ENCODE data around the gene NUMB. TPM values are rescaled to one million over a fixed set of nuclear protein-coding genes. Genes with fewer than 3 reads are reported as not detected.

Gene NUMB
- total and polyA plus RNA-seq, 2 of the 4 experiments (the other 2 are of a cell fraction): 45.9 to 114 TPM

GRCh38 chr14:73370561-73370960, 87.8 kb downstream of the NUMB start:
- Histone ChIP-seq H3K23ac (ENCODE audit: low read depth, low read length) (no peak overlapping the region), H2BK20ac (ENCODE audit: low read depth, low read length) (no peak overlapping the region), H4K8ac (ENCODE audit: low read depth in 2 of 2, low read length in 2 of 2) (no peak overlapping the region), H3K18ac (ENCODE audit: low read depth, low read length) (no peak overlapping the region), H2BK15ac (ENCODE audit: low read depth, low read length) (no peak overlapping the region), H3K9me1 (ENCODE audit: insufficient read depth, low read length) (peaks cover 3% of the 10 kb centered on the region; the same call in 1 of the 2 replicates), H2BK120ac (ENCODE audit: low read depth, low read length) (no peak overlapping the region), H3K9me3 (ENCODE audit: control insufficient read depth, insufficient read depth, low read length) (no peaks in the 10 kb centered on the region), H2AK5ac (ENCODE audit: low read depth, low read length) (no peak overlapping the region), H3K27me3 (ENCODE audit: control insufficient read depth, insufficient read depth, low read length) (no peaks in the 10 kb centered on the region), H2BK5ac (ENCODE audit: low read depth, low read length, poor library complexity, severe bottlenecking) (no peak overlapping the region), H3K36me3 (ENCODE audit: control insufficient read depth, insufficient read depth, low read length) (peaks cover 3% of the 10 kb centered on the region), H3K9ac (ENCODE audit: low read depth, low read length) (no peak overlapping the region), H2AFZ (replicated peaks; ENCODE audit: low read length, poor library complexity) (no peak overlapping the region), H4K5ac (ENCODE audit: low read depth, low read length) (no peak overlapping the region), H4K91ac (ENCODE audit: insufficient read depth, low read depth, low read length) (no peak overlapping the region), H4K20me1 (ENCODE audit: insufficient read depth, low read length) (peaks cover 30% of the 10 kb centered on the region; the same call in 1 of the 2 replicates), H3K14ac (replicated peaks; ENCODE audit: low read depth, low read length) (no peak overlapping the region), H3K4me1 (ENCODE audit: control insufficient read depth, insufficient read depth, low read length) (no peaks in the 10 kb centered on the region), H3K4me2 (ENCODE audit: low read depth, low read length) (no peak overlapping the region), H3K4me3 (ENCODE audit: insufficient read depth, low read depth, low read length) (no peak overlapping the region), H3K27ac (ENCODE audit: insufficient read depth, low read length) (no peak overlapping the region), H3K79me1 (ENCODE audit: low read depth in 1 of 2, low read length in 2 of 2) (peaks cover 20 to 57% of the 10 kb centered on the region in 2 experiments), H3K56ac (ENCODE audit: extremely low read depth, insufficient read depth, low read length) (no peak overlapping the region), H3K4ac (ENCODE audit: low read depth, low read length) (no peak overlapping the region), H2AK9ac (replicated peaks; ENCODE audit: low read depth, low read length, poor library complexity) (no peak overlapping the region)
- ATAC-seq (ENCODE audit: low read depth): no peak
- TF ChIP-seq MXI1 (IDR thresholded peaks at IDR 0.05; ENCODE audit: borderline replicate concordance, low read depth, low read length) (no peak), MAFK (IDR thresholded peaks at IDR 0.05; ENCODE audit: low read depth, low read length) (peak; percentile 96), RFX5 (IDR thresholded peaks at IDR 0.05; ENCODE audit: low read depth, low read length) (no peak)
- WGBS, 2 experiments (ENCODE audit: extremely low coverage in 2 of 2, insufficient read length in 1 of 2): no CpG with 5 or more reads among the region's 5 CpGs
- dilution Hi-C loops (cut with HindIII; ENCODE audit: low sequenced_read_pairs, unreplicated experiment): no loop called here
- POLR2A ChIA-PET (ENCODE audit: unreplicated experiment): no interaction called here
- intact Hi-C loops (cut with micrococcal nuclease): no loop called here
- DNase-seq: no peak
- no TSS peak for BruUV-seq (replicated peaks)
- CTCF ChIA-PET: no interaction called here
- in situ Hi-C loops (cut with MboI; ENCODE audit: low sequenced_read_pairs): no loop called here

All from IMR-90 (cell line).